GM23338 (cell line): Measurements from ENCODE around the gene CXorf49B. TPM values are rescaled to one million over a fixed set of nuclear protein-coding genes. Genes with fewer than 3 reads are reported as not detected.

ENCODE experiments used
- ATAC-seq: fragments of 200-7000 bp; cut with Tn5 transposase; 3 replicates; pipeline ENCODE4 v1.9.1; 2020
- DNase-seq: peaks from one replicate; pipeline ENCODE4 v3.0.0-alpha.2; 2015; ENCODE audit warnings: low spot score
- H2AFZ ChIP-seq: fragments of 200-600 bp; sonication (generic); 2 replicates; pipeline ENCODE4 v1.8.0; 2016; ENCODE audit warnings: antibody characterized with exemption, mild to moderate bottlenecking, moderate library complexity
- H3F3A ChIP-seq: fragments of 200-600 bp; sonication (generic); replicated peaks from 2 replicates; pipeline ENCODE4 v1.8.0; 2017; ENCODE audit warnings: antibody characterized with exemption, mixed run types, low read depth
- H3K27ac ChIP-seq: fragments of 200-600 bp; sonication (generic); 2 replicates; pipeline ENCODE4 v1.6.1; 2016; ENCODE audit warnings: low read depth
- H3K27me3 ChIP-seq: fragments of 200-600 bp; sonication (generic); 2 replicates; pipeline ENCODE4 v1.8.0; 2016; ENCODE audit warnings: mild to moderate bottlenecking, mixed run types, moderate library complexity; ENCODE audit not compliant: insufficient read depth
- H3K36me3 ChIP-seq: fragments of 200-600 bp; sonication (generic); 2 replicates; pipeline ENCODE4 v1.8.0; 2016; ENCODE audit warnings: mild to moderate bottlenecking; ENCODE audit not compliant: insufficient read depth
- H3K4me1 ChIP-seq: fragments of 200-600 bp; sonication (generic); 2 replicates; pipeline ENCODE4 v1.8.0; 2016; ENCODE audit warnings: mild to moderate bottlenecking, moderate library complexity; ENCODE audit not compliant: insufficient read depth
- H3K4me2 ChIP-seq: fragments of 200-600 bp; sonication (generic); 2 replicates; pipeline ENCODE4 v1.7.1; 2017; ENCODE audit warnings: mixed run types
- H3K4me3 ChIP-seq: fragments of 200-600 bp; sonication (generic); 2 replicates; pipeline ENCODE4 v1.6.1; 2016; ENCODE audit warnings: mixed run types
- H3K79me2 ChIP-seq: fragments of 200-600 bp; sonication (generic); replicated peaks from 2 replicates; pipeline ENCODE4 v1.8.0; 2017; ENCODE audit warnings: mild to moderate bottlenecking; ENCODE audit not compliant: insufficient read depth
- H3K9me2 ChIP-seq: fragments of 200-600 bp; sonication (generic); 2 replicates; pipeline ENCODE4 v1.8.0; 2017; ENCODE audit not compliant: insufficient read depth
- H4K20me1 ChIP-seq: fragments of 200-600 bp; sonication (generic); replicated peaks from 2 replicates; pipeline ENCODE4 v1.8.0; 2017; ENCODE audit warnings: mild to moderate bottlenecking; ENCODE audit not compliant: insufficient read depth
- H3K27ac Mint-ChIP-seq: 2 replicates; pipeline ENCODE4 v1.8.0; 2020; ENCODE audit warnings: inconsistent platforms, mild to moderate bottlenecking, moderate library complexity, mixed read lengths
- H3K27me3 Mint-ChIP-seq: 3 replicates; pipeline ENCODE4 v1.8.0; 2022; ENCODE audit warnings: low read depth, mild to moderate bottlenecking, moderate library complexity, mixed read lengths, inconsistent platforms; ENCODE audit not compliant: insufficient read depth, poor library complexity
- H3K36me3 Mint-ChIP-seq: 3 replicates; pipeline ENCODE4 v1.8.0; 2021; ENCODE audit warnings: low read depth, mild to moderate bottlenecking, inconsistent platforms, moderate library complexity, mixed read lengths
- H3K4me1 Mint-ChIP-seq: 3 replicates; pipeline ENCODE4 v1.8.0; 2020; ENCODE audit warnings: mild to moderate bottlenecking, inconsistent platforms, mixed read lengths
- H3K4me3 Mint-ChIP-seq: 3 replicates; pipeline ENCODE4 v1.8.0; 2021; ENCODE audit warnings: moderate library complexity, mild to moderate bottlenecking, inconsistent platforms, mixed read lengths
- H3K9me3 Mint-ChIP-seq: 3 replicates; pipeline ENCODE4 v1.8.0; 2020; ENCODE audit warnings: moderate library complexity, mild to moderate bottlenecking, inconsistent platforms, mixed read lengths
- CREB1 ChIP-seq: fragments of 250-450 bp; sonication (Bioruptor Pico); IDR thresholded peaks from 2 replicates; pipeline ENCODE4 v1.5.0; 2020; ENCODE audit warnings: low read depth, mild to moderate bottlenecking, moderate library complexity
- CTCF ChIP-seq, 2 experiments: fragments of 200-600 bp in 1 of 2; sonication (generic) in 1 of 2; conservative IDR thresholded peaks; 2 replicates each; pipeline versions ENCODE4 v1.5.1 to v1.6.1; 2016 to 2017; ENCODE audit warnings: antibody characterized with exemption in 2 of 2, low read depth in 2 of 2, mild to moderate bottlenecking in 2 of 2, moderate library complexity in 1 of 2
- ETS1 ChIP-seq: IDR thresholded peaks from 2 replicates; pipeline ENCODE4 v1.6.1; 2016; ENCODE audit warnings: antibody characterized with exemption
- EZH2phosphoT487 ChIP-seq: fragments of 200-600 bp; sonication (generic); IDR thresholded peaks from one replicate; pipeline ENCODE4 v1.8.1; 2018; ENCODE audit warnings: antibody characterized with exemption; ENCODE audit not compliant: unreplicated experiment
- POLR2AphosphoS5 ChIP-seq: IDR thresholded peaks from 2 replicates; pipeline ENCODE4 v1.6.1; 2016; ENCODE audit warnings: antibody characterized with exemption, low read depth
- REST ChIP-seq: IDR thresholded peaks from one replicate; pipeline ENCODE4 v1.6.1; 2018; ENCODE audit warnings: antibody characterized with exemption; ENCODE audit not compliant: unreplicated experiment
- STAT1 ChIP-seq: IDR thresholded peaks from one replicate; pipeline ENCODE4 v1.6.1; 2016; ENCODE audit warnings: antibody characterized with exemption; ENCODE audit not compliant: unreplicated experiment
- ZNF114 ChIP-seq: fragments of 250-450 bp; sonication (Bioruptor Pico); IDR thresholded peaks from 2 replicates; pipeline ENCODE4 v1.5.0; 2020; ENCODE audit warnings: mild to moderate bottlenecking, moderate library complexity
- ZNF331 ChIP-seq: fragments of 250-450 bp; sonication (Bioruptor Pico); IDR thresholded peaks from 2 replicates; pipeline ENCODE4 v1.5.0; 2020; ENCODE audit warnings: low read depth, mild to moderate bottlenecking, moderate library complexity
- polyA plus RNA-seq: library from polyadenylated mRNA; unstranded; fragments of >200 nt; fragmentation: Nextera tagmentation; extraction: Ambion mirVana; gene quantifications from 2 replicates; pipeline ENCODE4 v1.2.1, GENCODE V29; 2016
- total RNA-seq: library from RNA; depleted of rRNA; stranded (reverse); fragments of >200 nt; shearing (Covaris generic); gene quantifications from 2 replicates; pipeline ENCODE4 v1.2.3, GENCODE V29; 2014

CXorf49B gene
- total and polyA plus RNA-seq, 2 experiments from 2014 or later: not detected

DNA sequence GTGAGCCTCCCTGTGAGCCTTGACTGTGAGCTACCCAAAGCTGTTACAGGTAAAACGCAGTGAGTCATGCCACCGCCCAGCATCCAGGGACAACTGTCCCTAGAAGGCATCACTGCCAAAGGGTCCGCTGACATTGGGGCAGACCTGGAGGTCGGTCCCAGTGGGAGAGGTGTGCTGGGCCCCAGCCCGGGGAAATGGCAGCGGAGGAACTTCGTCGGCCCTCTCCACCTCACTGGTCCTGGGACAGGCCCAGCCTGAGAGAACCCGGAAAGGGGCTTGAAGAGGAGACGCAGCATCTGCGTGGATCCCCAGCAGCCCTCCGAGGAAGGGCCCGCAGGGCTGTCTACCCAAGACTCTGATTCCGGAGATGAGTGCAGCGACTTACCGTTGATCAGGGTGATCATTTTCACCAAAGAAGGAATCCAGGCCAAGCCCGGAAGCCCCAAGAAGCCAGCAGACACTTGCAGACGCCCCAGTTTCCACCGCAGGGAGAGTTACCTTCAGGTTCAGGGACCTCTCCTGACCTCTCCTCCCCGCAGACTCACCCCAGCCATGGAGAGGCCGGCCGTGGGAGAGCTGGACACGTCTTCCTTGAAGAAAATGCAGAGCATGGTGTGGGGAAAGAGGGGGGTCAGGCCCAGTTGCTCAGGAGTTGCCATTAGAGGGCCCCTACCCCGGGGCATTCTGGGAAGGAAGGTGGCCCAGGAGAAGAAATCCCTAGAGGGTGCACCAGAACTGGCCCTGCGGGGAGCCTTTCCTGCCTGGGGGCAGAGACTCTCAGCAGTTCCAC lies 51.2 kb downstream of the CXorf49B start (continued):
- no peak for TF ChIP-seq REST
- no peak for TF ChIP-seq STAT1
- TF ChIP-seq EZH2phosphoT487: no peak
- no peak for TF ChIP-seq CTCF (conservative IDR thresholded peaks at IDR 0.05; ENCODE audit: low read depth in 2 of 2)
- no peak for TF ChIP-seq POLR2AphosphoS5

GRCh38 chrX:71815121-71815905 lies 52.2 kb downstream of the CXorf49B start:
- H3K27ac ChIP-seq: no peak overlapping the region
- H3K36me3 ChIP-seq: no peaks in the 10 kb centered on the region
- H3K4me1 Mint-ChIP-seq: no peaks in the 10 kb centered on the region
- H3K27me3 Mint-ChIP-seq: peaks cover 4% of the 10 kb centered on the region
- no peaks in the 10 kb centered on the region; the same call in 2 of the 3 replicates for H3K36me3 Mint-ChIP-seq
- H3K9me3 Mint-ChIP-seq: peaks cover 3% of the 10 kb centered on the region; the same call in 2 of the 3 replicates
- no peaks in the 10 kb centered on the region for H3F3A ChIP-seq
- H2AFZ ChIP-seq: no peak overlapping the region
- H3K4me3 Mint-ChIP-seq: no peak overlapping the region
- no peak overlapping the region for H3K27ac Mint-ChIP-seq
- no peaks in the 10 kb centered on the region for H3K4me1 ChIP-seq
- H3K27me3 ChIP-seq: no peaks in the 10 kb centered on the region
- DNase-seq (no peak), ATAC-seq (no peak)
- H3K79me2 ChIP-seq: no peaks in the 10 kb centered on the region
- H3K4me3 ChIP-seq: no peak overlapping the region
- no peaks in the 10 kb centered on the region for H3K9me2 ChIP-seq
- no peak overlapping the region for H3K4me2 ChIP-seq
- H4K20me1 ChIP-seq: no peaks in the 10 kb centered on the region
- TF ChIP-seq STAT1 (no peak), ETS1 (no peak), POLR2AphosphoS5 (no peak), ZNF114 (CRISPR knock-in tag) (no peak), ZNF331 (CRISPR knock-in tag) (no peak), CREB1 (CRISPR knock-in tag) (no peak), REST (no peak)
